WTC11 (cell line): ENCODE data around the gene LPCAT3. TPM values are rescaled to one million over a fixed set of nuclear protein-coding genes. Genes with fewer than 3 reads are reported as not detected.

Source experiments
- CREB1 ChIP-seq: sonication (generic); formaldehyde crosslinking; IDR thresholded peaks from 2 replicates; pipeline ENCODE4 v1.8.0; 2023; ENCODE audit warnings: mild to moderate bottlenecking, missing genetic modification reagents
- CREM ChIP-seq: sonication (generic); formaldehyde crosslinking; IDR thresholded peaks from 2 replicates; pipeline ENCODE4 v1.8.1; 2022; ENCODE audit warnings: mild to moderate bottlenecking, missing genetic modification reagents, moderate library complexity
- ELF4 ChIP-seq: sonication (generic); formaldehyde crosslinking; IDR thresholded peaks from 2 replicates; pipeline ENCODE4 v1.8.1; 2022; ENCODE audit warnings: low read depth, mild to moderate bottlenecking, moderate library complexity, missing genetic modification reagents
- ESRRA ChIP-seq: sonication (generic); formaldehyde crosslinking; IDR thresholded peaks from 2 replicates; pipeline ENCODE4 v1.8.1; 2022; ENCODE audit warnings: mild to moderate bottlenecking, missing genetic modification reagents, borderline replicate concordance
- FOXK1 ChIP-seq: sonication (generic); formaldehyde crosslinking; IDR thresholded peaks from 2 replicates; pipeline ENCODE4 v1.8.0; 2022; ENCODE audit warnings: mild to moderate bottlenecking, moderate library complexity, missing genetic modification reagents
- GABPB1 ChIP-seq: sonication (generic); formaldehyde crosslinking; IDR thresholded peaks from 2 replicates; pipeline ENCODE4 v1.8.1; 2023; ENCODE audit warnings: mild to moderate bottlenecking, missing genetic modification reagents
- GRHL2 ChIP-seq: fragments of 250-450 bp; sonication (Bioruptor Pico); IDR thresholded peaks from 2 replicates; pipeline ENCODE4 v1.8.0; 2022; ENCODE audit warnings: mild to moderate bottlenecking, moderate library complexity; ENCODE audit not compliant: insufficient replicate concordance, severe bottlenecking
- IRF2 ChIP-seq: sonication (generic); formaldehyde crosslinking; IDR thresholded peaks from 2 replicates; pipeline ENCODE4 v1.8.0; 2022; ENCODE audit warnings: low read depth, missing genetic modification reagents, borderline replicate concordance
- JUN ChIP-seq: sonication (generic); formaldehyde crosslinking; IDR thresholded peaks from 2 replicates; pipeline ENCODE4 v1.8.0; 2023; ENCODE audit warnings: mild to moderate bottlenecking, missing genetic modification reagents
- MYBL2 ChIP-seq: sonication (generic); formaldehyde crosslinking; IDR thresholded peaks from 2 replicates; pipeline ENCODE4 v1.8.1; 2023; ENCODE audit warnings: mild to moderate bottlenecking, moderate library complexity, missing genetic modification reagents
- NFE2L1 ChIP-seq: sonication (generic); formaldehyde crosslinking; IDR thresholded peaks from 2 replicates; pipeline ENCODE4 v1.8.1; 2023; ENCODE audit warnings: missing genetic modification reagents
- NR1H2 ChIP-seq: sonication (generic); formaldehyde crosslinking; IDR thresholded peaks from 2 replicates; pipeline ENCODE4 v1.9.0; 2021; ENCODE audit warnings: mild to moderate bottlenecking, moderate library complexity, missing genetic modification reagents
- NR2C2 ChIP-seq: sonication (generic); formaldehyde crosslinking; IDR thresholded peaks from 2 replicates; pipeline ENCODE4 v1.8.0; 2022; ENCODE audit warnings: mild to moderate bottlenecking, missing genetic modification reagents
- NR3C1 ChIP-seq: sonication (generic); formaldehyde crosslinking; conservative IDR thresholded peaks from 2 replicates; pipeline ENCODE4 v1.8.1; 2023; ENCODE audit warnings: low read depth, mild to moderate bottlenecking, missing genetic modification reagents
- RELA ChIP-seq: sonication (generic); formaldehyde crosslinking; IDR thresholded peaks from 2 replicates; pipeline ENCODE4 v1.8.1; 2022; ENCODE audit warnings: missing genetic modification reagents, mild to moderate bottlenecking, borderline replicate concordance
- TCF7 ChIP-seq: sonication (generic); formaldehyde crosslinking; IDR thresholded peaks from 2 replicates; pipeline ENCODE4 v1.8.0; 2022; ENCODE audit warnings: mild to moderate bottlenecking, low read depth, missing genetic modification reagents, moderate library complexity
- ZNF219 ChIP-seq: sonication (generic); formaldehyde crosslinking; IDR thresholded peaks from 2 replicates; pipeline ENCODE4 v1.8.0; 2023; ENCODE audit warnings: missing genetic modification reagents, mild to moderate bottlenecking, borderline replicate concordance
- ZNF396 ChIP-seq: fragments of 250-450 bp; sonication (Bioruptor Pico); IDR thresholded peaks from 2 replicates; pipeline ENCODE4 v1.8.0; 2021; ENCODE audit warnings: mild to moderate bottlenecking, moderate library complexity, borderline replicate concordance
- ZNF423 ChIP-seq: fragments of 250-450 bp; sonication (Bioruptor Pico); IDR thresholded peaks from 2 replicates; pipeline ENCODE4 v2.1.2; 2022; ENCODE audit warnings: mild to moderate bottlenecking, moderate library complexity
- ZNF671 ChIP-seq: fragments of 250-450 bp; sonication (Bioruptor Pico); IDR thresholded peaks from 2 replicates; pipeline ENCODE4 v1.8.0; 2021; ENCODE audit warnings: mild to moderate bottlenecking
- total RNA-seq: library from RNA; stranded (reverse); gene quantifications from 3 replicates; pipeline ENCODE4 v1.2.3, GENCODE V29; 2021
- TF ChIP-seq, protein P1 (sequence below): sonication (generic); formaldehyde crosslinking; IDR thresholded peaks from 2 replicates; pipeline ENCODE4 v1.8.0; 2023; ENCODE audit warnings: missing genetic modification reagents, mild to moderate bottlenecking, borderline replicate concordance
- TF ChIP-seq, protein P2 (sequence below): sonication (generic); formaldehyde crosslinking; IDR thresholded peaks from 2 replicates; pipeline ENCODE4 v1.8.1; 2022; ENCODE audit warnings: low read depth, missing genetic modification reagents, borderline replicate concordance
- TF ChIP-seq, protein P3 (sequence below): sonication (generic); formaldehyde crosslinking; IDR thresholded peaks from 2 replicates; pipeline ENCODE4 v1.8.1; 2023; ENCODE audit warnings: mild to moderate bottlenecking, missing genetic modification reagents
- TF ChIP-seq, protein P4 (sequence below): fragments of 200-600 bp; IDR thresholded peaks from 2 replicates; pipeline ENCODE4 v1.8.0; 2022; ENCODE audit warnings: antibody characterized with exemption
- TF ChIP-seq, protein P5 (sequence below): sonication (generic); formaldehyde crosslinking; IDR thresholded peaks from 2 replicates; pipeline ENCODE4 v1.8.1; 2023; ENCODE audit warnings: mild to moderate bottlenecking, missing genetic modification reagents, moderate library complexity
- TF ChIP-seq, protein P6 (sequence below): sonication (generic); formaldehyde crosslinking; conservative IDR thresholded peaks from 2 replicates; pipeline ENCODE4 v1.8.1; 2022; ENCODE audit warnings: mild to moderate bottlenecking, missing genetic modification reagents
- TF ChIP-seq, protein P7 (sequence below): sonication (generic); formaldehyde crosslinking; IDR thresholded peaks from 2 replicates; pipeline ENCODE4 v1.8.0; 2023; ENCODE audit warnings: mild to moderate bottlenecking, missing genetic modification reagents

Gene LPCAT3
- total RNA-seq, 1 experiment from 2014 or later: 40.0 TPM

DNA sequence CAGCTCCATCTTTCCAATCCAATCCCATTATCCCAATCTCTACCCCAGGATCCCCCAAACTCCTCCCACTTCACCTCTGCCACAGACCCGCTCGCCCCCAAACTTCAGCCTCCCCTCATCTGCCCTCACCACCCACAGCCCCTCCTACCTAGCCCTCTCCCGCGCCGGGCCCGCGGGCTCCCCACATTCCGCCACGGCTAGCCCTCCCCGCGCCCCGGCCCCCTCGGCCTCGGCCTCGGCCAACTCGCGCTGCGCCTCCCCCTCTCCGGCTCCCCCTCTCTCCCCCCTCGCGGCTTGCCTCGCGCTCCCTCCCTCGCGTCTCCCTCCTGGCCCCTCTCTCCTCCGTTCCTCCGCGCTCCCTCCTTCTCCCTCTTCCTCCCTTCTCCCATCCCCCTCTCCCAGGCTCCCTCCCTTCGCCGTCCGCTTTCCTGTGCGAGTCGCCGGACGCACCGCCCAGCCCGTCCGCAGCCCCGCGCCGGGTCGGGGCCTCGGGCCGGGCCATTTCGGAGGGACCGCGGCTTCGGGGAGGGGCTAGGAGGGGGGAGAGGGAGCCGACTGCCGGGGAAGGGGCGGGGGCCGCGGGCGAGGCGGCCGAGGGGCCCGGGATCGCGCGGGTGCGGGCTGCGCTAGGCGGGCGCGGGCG, 90.8 kb downstream of the LPCAT3 start, which contains the start of gene ATN1 (continued):
- TF ChIP-seq, protein P1, sequence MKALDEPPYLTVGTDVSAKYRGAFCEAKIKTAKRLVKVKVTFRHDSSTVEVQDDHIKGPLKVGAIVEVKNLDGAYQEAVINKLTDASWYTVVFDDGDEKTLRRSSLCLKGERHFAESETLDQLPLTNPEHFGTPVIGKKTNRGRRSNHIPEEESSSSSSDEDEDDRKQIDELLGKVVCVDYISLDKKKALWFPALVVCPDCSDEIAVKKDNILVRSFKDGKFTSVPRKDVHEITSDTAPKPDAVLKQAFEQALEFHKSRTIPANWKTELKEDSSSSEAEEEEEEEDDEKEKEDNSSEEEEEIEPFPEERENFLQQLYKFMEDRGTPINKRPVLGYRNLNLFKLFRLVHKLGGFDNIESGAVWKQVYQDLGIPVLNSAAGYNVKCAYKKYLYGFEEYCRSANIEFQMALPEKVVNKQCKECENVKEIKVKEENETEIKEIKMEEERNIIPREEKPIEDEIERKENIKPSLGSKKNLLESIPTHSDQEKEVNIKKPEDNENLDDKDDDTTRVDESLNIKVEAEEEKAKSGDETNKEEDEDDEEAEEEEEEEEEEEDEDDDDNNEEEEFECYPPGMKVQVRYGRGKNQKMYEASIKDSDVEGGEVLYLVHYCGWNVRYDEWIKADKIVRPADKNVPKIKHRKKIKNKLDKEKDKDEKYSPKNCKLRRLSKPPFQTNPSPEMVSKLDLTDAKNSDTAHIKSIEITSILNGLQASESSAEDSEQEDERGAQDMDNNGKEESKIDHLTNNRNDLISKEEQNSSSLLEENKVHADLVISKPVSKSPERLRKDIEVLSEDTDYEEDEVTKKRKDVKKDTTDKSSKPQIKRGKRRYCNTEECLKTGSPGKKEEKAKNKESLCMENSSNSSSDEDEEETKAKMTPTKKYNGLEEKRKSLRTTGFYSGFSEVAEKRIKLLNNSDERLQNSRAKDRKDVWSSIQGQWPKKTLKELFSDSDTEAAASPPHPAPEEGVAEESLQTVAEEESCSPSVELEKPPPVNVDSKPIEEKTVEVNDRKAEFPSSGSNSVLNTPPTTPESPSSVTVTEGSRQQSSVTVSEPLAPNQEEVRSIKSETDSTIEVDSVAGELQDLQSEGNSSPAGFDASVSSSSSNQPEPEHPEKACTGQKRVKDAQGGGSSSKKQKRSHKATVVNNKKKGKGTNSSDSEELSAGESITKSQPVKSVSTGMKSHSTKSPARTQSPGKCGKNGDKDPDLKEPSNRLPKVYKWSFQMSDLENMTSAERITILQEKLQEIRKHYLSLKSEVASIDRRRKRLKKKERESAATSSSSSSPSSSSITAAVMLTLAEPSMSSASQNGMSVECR: peak; percentile 34; the same call in 1 of the 2 replicates
- TF ChIP-seq FOXK1 (CRISPR knock-in tag) (peak; percentile 75; the same call in 1 of the 2 replicates), GABPB1 (CRISPR knock-in tag) (no peak), NR3C1 (CRISPR knock-in tag) (no peak), TCF7 (CRISPR knock-in tag) (0 out of 2 replicates have a peak, but pooled peaks have one; percentile 27), NR1H2 (CRISPR knock-in tag) (no peak), ZNF219 (CRISPR knock-in tag) (no peak), ELF4 (CRISPR knock-in tag) (no peak), NR2C2 (no peak), ESRRA (CRISPR knock-in tag) (no peak), MYBL2 (peak; percentile 65; the same call in 1 of the 2 replicates), CREB1 (CRISPR knock-in tag) (no peak), CREM (CRISPR knock-in tag) (no peak), ZNF423 (no peak), ZNF671 (CRISPR knock-in tag) (no peak), IRF2 (no peak), RELA (CRISPR knock-in tag) (no peak), JUN (CRISPR knock-in tag) (no peak), ZNF396 (CRISPR knock-in tag) (no peak), GRHL2 (CRISPR knock-in tag) (no peak), NFE2L1 (CRISPR knock-in tag) (peak; percentile 73; the same call in 1 of the 2 replicates)
- TF ChIP-seq, protein P2, sequence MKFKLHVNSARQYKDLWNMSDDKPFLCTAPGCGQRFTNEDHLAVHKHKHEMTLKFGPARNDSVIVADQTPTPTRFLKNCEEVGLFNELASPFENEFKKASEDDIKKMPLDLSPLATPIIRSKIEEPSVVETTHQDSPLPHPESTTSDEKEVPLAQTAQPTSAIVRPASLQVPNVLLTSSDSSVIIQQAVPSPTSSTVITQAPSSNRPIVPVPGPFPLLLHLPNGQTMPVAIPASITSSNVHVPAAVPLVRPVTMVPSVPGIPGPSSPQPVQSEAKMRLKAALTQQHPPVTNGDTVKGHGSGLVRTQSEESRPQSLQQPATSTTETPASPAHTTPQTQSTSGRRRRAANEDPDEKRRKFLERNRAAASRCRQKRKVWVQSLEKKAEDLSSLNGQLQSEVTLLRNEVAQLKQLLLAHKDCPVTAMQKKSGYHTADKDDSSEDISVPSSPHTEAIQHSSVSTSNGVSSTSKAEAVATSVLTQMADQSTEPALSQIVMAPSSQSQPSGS (CRISPR knock-in tag): no peak
- TF ChIP-seq, protein P3, sequence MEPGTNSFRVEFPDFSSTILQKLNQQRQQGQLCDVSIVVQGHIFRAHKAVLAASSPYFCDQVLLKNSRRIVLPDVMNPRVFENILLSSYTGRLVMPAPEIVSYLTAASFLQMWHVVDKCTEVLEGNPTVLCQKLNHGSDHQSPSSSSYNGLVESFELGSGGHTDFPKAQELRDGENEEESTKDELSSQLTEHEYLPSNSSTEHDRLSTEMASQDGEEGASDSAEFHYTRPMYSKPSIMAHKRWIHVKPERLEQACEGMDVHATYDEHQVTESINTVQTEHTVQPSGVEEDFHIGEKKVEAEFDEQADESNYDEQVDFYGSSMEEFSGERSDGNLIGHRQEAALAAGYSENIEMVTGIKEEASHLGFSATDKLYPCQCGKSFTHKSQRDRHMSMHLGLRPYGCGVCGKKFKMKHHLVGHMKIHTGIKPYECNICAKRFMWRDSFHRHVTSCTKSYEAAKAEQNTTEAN (CRISPR knock-in tag): no peak
- TF ChIP-seq, protein P4, sequence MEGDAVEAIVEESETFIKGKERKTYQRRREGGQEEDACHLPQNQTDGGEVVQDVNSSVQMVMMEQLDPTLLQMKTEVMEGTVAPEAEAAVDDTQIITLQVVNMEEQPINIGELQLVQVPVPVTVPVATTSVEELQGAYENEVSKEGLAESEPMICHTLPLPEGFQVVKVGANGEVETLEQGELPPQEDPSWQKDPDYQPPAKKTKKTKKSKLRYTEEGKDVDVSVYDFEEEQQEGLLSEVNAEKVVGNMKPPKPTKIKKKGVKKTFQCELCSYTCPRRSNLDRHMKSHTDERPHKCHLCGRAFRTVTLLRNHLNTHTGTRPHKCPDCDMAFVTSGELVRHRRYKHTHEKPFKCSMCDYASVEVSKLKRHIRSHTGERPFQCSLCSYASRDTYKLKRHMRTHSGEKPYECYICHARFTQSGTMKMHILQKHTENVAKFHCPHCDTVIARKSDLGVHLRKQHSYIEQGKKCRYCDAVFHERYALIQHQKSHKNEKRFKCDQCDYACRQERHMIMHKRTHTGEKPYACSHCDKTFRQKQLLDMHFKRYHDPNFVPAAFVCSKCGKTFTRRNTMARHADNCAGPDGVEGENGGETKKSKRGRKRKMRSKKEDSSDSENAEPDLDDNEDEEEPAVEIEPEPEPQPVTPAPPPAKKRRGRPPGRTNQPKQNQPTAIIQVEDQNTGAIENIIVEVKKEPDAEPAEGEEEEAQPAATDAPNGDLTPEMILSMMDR: no peak
- TF ChIP-seq, protein P5, sequence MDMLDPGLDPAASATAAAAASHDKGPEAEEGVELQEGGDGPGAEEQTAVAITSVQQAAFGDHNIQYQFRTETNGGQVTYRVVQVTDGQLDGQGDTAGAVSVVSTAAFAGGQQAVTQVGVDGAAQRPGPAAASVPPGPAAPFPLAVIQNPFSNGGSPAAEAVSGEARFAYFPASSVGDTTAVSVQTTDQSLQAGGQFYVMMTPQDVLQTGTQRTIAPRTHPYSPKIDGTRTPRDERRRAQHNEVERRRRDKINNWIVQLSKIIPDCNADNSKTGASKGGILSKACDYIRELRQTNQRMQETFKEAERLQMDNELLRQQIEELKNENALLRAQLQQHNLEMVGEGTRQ: no peak
- TF ChIP-seq, protein P6, sequence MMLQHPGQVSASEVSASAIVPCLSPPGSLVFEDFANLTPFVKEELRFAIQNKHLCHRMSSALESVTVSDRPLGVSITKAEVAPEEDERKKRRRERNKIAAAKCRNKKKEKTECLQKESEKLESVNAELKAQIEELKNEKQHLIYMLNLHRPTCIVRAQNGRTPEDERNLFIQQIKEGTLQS (CRISPR knock-in tag): no peak
- TF ChIP-seq, protein P7, sequence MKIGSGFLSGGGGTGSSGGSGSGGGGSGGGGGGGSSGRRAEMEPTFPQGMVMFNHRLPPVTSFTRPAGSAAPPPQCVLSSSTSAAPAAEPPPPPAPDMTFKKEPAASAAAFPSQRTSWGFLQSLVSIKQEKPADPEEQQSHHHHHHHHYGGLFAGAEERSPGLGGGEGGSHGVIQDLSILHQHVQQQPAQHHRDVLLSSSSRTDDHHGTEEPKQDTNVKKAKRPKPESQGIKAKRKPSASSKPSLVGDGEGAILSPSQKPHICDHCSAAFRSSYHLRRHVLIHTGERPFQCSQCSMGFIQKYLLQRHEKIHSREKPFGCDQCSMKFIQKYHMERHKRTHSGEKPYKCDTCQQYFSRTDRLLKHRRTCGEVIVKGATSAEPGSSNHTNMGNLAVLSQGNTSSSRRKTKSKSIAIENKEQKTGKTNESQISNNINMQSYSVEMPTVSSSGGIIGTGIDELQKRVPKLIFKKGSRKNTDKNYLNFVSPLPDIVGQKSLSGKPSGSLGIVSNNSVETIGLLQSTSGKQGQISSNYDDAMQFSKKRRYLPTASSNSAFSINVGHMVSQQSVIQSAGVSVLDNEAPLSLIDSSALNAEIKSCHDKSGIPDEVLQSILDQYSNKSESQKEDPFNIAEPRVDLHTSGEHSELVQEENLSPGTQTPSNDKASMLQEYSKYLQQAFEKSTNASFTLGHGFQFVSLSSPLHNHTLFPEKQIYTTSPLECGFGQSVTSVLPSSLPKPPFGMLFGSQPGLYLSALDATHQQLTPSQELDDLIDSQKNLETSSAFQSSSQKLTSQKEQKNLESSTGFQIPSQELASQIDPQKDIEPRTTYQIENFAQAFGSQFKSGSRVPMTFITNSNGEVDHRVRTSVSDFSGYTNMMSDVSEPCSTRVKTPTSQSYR: peak; percentile 90
